HCT116 (cell line): ENCODE data around the gene KCNV2. TPM values are rescaled to one million over a fixed set of nuclear protein-coding genes. Genes with fewer than 3 reads are reported as not detected.

Experiments used
- ATAC-seq: fragments of 200-7000 bp; cut with Tn5 transposase; 2 replicates; pipeline ENCODE4 v1.9.1; 2020; ENCODE audit warnings: mild to moderate bottlenecking, moderate library complexity
- BruUV-seq: library from RNA; stranded (reverse); fragments of 400-500 nt; replicated peaks from 2 replicates; lab custom pipeline; 2021; lab: Mats Ljungman, UMichigan
- CTCF ChIA-PET: fragments of 300-600 bp; sonication (Branson Sonifier 250); formaldehyde crosslinking; loops from one replicate; lab custom pipeline; 2021; ENCODE audit warnings: antibody characterized with exemption; lab: Charles Lee
- POLR2A ChIA-PET: fragments of 300-600, 350-600 bp; sonication (Branson Sonifier 250); formaldehyde crosslinking; loops from one replicate; lab custom pipeline; 2021; ENCODE audit warnings: antibody characterized with exemption; lab: Charles Lee
- RAD21 ChIA-PET, 2 experiments: fragments of 300-600 bp; sonication (Branson Sonifier 250); formaldehyde crosslinking; loops; one replicate each; lab custom pipeline; 2023; ENCODE audit warnings: low total read pairs in 2 of 2; ENCODE audit not compliant: uncharacterized antibody in 2 of 2, unreplicated experiment in 2 of 2, low non-redundant PET in 1 of 2; lab: Charles Lee
- DNase-seq: peaks from one replicate; pipeline ENCODE4 v3.0.0-alpha.2; 2010; ENCODE audit warnings: low read depth, low spot score
- H2AFZ ChIP-seq: fragments of 200-600 bp; shearing (Covaris generic), sonication (generic); 2 replicates; pipeline ENCODE4 v1.6.1; 2017; ENCODE audit warnings: low read depth, mixed run types, mixed read lengths, antibody characterized with exemption, low read length; ENCODE audit not compliant: poor library complexity, severe bottlenecking
- H3K27ac ChIP-seq: 2 replicates; pipeline ENCODE4 v1.5.1; 2012; ENCODE audit warnings: low read depth, low read length
- H3K27me3 ChIP-seq: fragments of 200-600 bp; sonication (generic); 2 replicates; pipeline ENCODE4 v1.6.1; 2016; ENCODE audit warnings: mixed run types, low read length, mixed read lengths; ENCODE audit not compliant: insufficient read depth
- H3K36me3 ChIP-seq, 2 experiments: fragments of 200-500 bp in 1 of 2; fragments of 200-600 bp in 1 of 2; sonication (Bioruptor generic) in 1 of 2; sonication (generic) in 1 of 2; 2 replicates each; pipeline versions ENCODE4 v1.5.1 to v1.6.1; 2014 to 2016; ENCODE audit warnings: low read length in 2 of 2, inconsistent platforms in 1 of 2, mixed read lengths in 1 of 2, mixed run types in 1 of 2; ENCODE audit not compliant: insufficient read depth in 2 of 2, control insufficient read depth in 1 of 2
- H3K4me1 ChIP-seq, 2 experiments: fragments of 200-600 bp in 1 of 2; sonication (generic) in 1 of 2; 2 replicates each; pipeline versions ENCODE4 v1.5.1 to v1.6.1; 2012 to 2017; ENCODE audit warnings: low read length in 2 of 2, inconsistent platforms in 1 of 2, mild to moderate bottlenecking in 1 of 2, mixed read lengths in 1 of 2, mixed run types in 1 of 2, moderate library complexity in 1 of 2; ENCODE audit not compliant: insufficient read depth in 2 of 2, control insufficient read depth in 1 of 2
- H3K4me2 ChIP-seq: fragments of 200-600 bp; sonication (generic); 2 replicates; pipeline ENCODE4 v1.6.1; 2017; ENCODE audit warnings: mixed run types, low read length, mixed read lengths
- H3K4me3 ChIP-seq, 2 experiments: fragments of 200-600 bp in 1 of 2; sonication (generic) in 1 of 2; replicated peaks in 1 of 2; 2 replicates each; pipeline ENCODE4 v1.5.1; 2011 to 2016; ENCODE audit warnings: low read length in 2 of 2, control low read depth in 1 of 2, low read depth in 1 of 2, mild to moderate bottlenecking in 1 of 2, mixed read lengths in 1 of 2, mixed run types in 1 of 2
- H3K79me2 ChIP-seq: fragments of 200-600 bp; sonication (generic); 2 replicates; pipeline ENCODE4 v1.6.1; 2017; ENCODE audit warnings: mild to moderate bottlenecking, mixed run types, low read length, moderate library complexity, mixed read lengths; ENCODE audit not compliant: insufficient read depth
- H3K9ac ChIP-seq: fragments of 200-600 bp; sonication (generic); 2 replicates; pipeline ENCODE4 v1.6.1; 2016; ENCODE audit warnings: low read length, mixed read lengths
- H3K9me2 ChIP-seq: fragments of 200-600 bp; sonication (generic), shearing (Covaris generic); 2 replicates; pipeline ENCODE4 v1.6.1; 2017; ENCODE audit warnings: mixed run types, mild to moderate bottlenecking, moderate library complexity; ENCODE audit not compliant: insufficient read depth
- H3K9me3 ChIP-seq, 2 experiments: fragments of 200-500 bp in 1 of 2; fragments of 200-600 bp in 1 of 2; sonication (Bioruptor generic) in 1 of 2; sonication (generic) in 1 of 2; 2 replicates each; pipeline ENCODE4 v1.6.1; 2014 to 2017; ENCODE audit warnings: low read length in 2 of 2, mixed read lengths in 2 of 2, inconsistent platforms in 1 of 2, low read depth in 1 of 2, mild to moderate bottlenecking in 1 of 2, mixed run types in 1 of 2, moderate library complexity in 1 of 2; ENCODE audit not compliant: control insufficient read depth in 1 of 2, insufficient read depth in 1 of 2
- H4K20me1 ChIP-seq: fragments of 200-600 bp; sonication (generic), shearing (Covaris generic); 2 replicates; pipeline ENCODE4 v1.6.1; 2017; ENCODE audit warnings: mixed run types, mild to moderate bottlenecking, moderate library complexity; ENCODE audit not compliant: insufficient read depth
- CTCF ChIP-seq, 3 experiments: fragments of 200-600 bp in 1 of 3; sonication (generic) in 1 of 3; IDR thresholded peaks in 2 of 3; conservative IDR thresholded peaks in 1 of 3; 2 replicates each; pipeline ENCODE4 v1.5.1; 2012 to 2017; ENCODE audit warnings: low read depth in 2 of 3, low read length in 2 of 3, antibody characterized with exemption in 1 of 3, borderline replicate concordance in 1 of 3, control low read depth in 1 of 3, mild to moderate bottlenecking in 1 of 3, mixed read lengths in 1 of 3, mixed run types in 1 of 3, moderate library complexity in 1 of 3; ENCODE audit not compliant: insufficient read depth in 1 of 3
- RAD21 ChIP-seq: IDR thresholded peaks from 2 replicates; pipeline ENCODE4 v1.6.1; 2012; ENCODE audit warnings: low read depth, mild to moderate bottlenecking
- SRF ChIP-seq: IDR thresholded peaks from 2 replicates; pipeline ENCODE4 v1.6.1; 2012; ENCODE audit warnings: low read depth
- TCF7L2 ChIP-seq: IDR thresholded peaks from 2 replicates; pipeline ENCODE4 v1.7.0; 2011; ENCODE audit warnings: borderline replicate concordance, inconsistent platforms; ENCODE audit not compliant: insufficient read depth, insufficient read length; ENCODE audit errors: extremely low read depth
- YY1 ChIP-seq: IDR thresholded peaks from 2 replicates; pipeline ENCODE4 v1.6.1; 2011; ENCODE audit warnings: low read length, low read depth, moderate library complexity, mild to moderate bottlenecking; ENCODE audit not compliant: insufficient replicate concordance; ENCODE audit errors: extremely low read depth
- ZBTB33 ChIP-seq: IDR thresholded peaks from 2 replicates; pipeline ENCODE4 v1.6.1; 2011; ENCODE audit warnings: mild to moderate bottlenecking, low read length, moderate library complexity; ENCODE audit not compliant: insufficient replicate concordance; ENCODE audit errors: extremely low read depth
- intact Hi-C: fragments of 100-400 bp; cut with micrococcal nuclease; formaldehyde crosslinking; loops from 2 replicates; pipeline ENCODE4 v1.10.0; 2022
- total RNA-seq: library from RNA; stranded (reverse); gene quantifications from one replicate; pipeline ENCODE4 v1.2.1, GENCODE V29; 2021; ENCODE audit not compliant: unreplicated experiment

The KCNV2 gene
- total RNA-seq, 1 experiment from 2014 or later = not detected

GRCh38 chr9:2727966-2728613, 10.8 kb downstream of the KCNV2 start:
- H3K27ac ChIP-seq = no peak overlapping the region
- H3K4me1 ChIP-seq = peaks cover 0 to 22% of the 10 kb centered on the region in 2 experiments; a peak in 1 of 4 replicates
- intact Hi-C loops = no loop called here
- ChIA-PET RAD21 (no interaction called here), CTCF (interaction anchor here (1.6 kb wide), 1 partner anchor 596 kb away, joined by 7 read pairs; no protein-coding TSS in a partner anchor), POLR2A (no interaction called here)
- no peaks in the 10 kb centered on the region for H3K9me3 ChIP-seq
- no peak overlapping the region for H3K4me2 ChIP-seq
- H3K9ac ChIP-seq = no peak overlapping the region
- no peaks in the 10 kb centered on the region for H3K27me3 ChIP-seq
- no peaks in the 10 kb centered on the region for H3K36me3 ChIP-seq
- DNase-seq (peak; percentile 4), ATAC-seq (peak; percentile 57; the same call in 1 of the 2 replicates)
- H4K20me1 ChIP-seq = no peaks in the 10 kb centered on the region
- no peak overlapping the region for H2AFZ ChIP-seq
- H3K9me2 ChIP-seq = no peaks in the 10 kb centered on the region
- H3K79me2 ChIP-seq = no peaks in the 10 kb centered on the region
- BruUV-seq = no TSS peak
- no peak overlapping the region for H3K4me3 ChIP-seq
- TF ChIP-seq YY1 (no peak), CTCF (IDR thresholded peaks at IDR 0.05 in 2 of 3, conservative IDR thresholded peaks at IDR 0.05 in 1 of 3; ENCODE audit: borderline replicate concordance in 1 of 3, insufficient read depth in 1 of 3, low read depth in 2 of 3, low read length in 2 of 3) (peak; percentile 10 to 36 (median 22); a peak in 3 of 6 replicates), TCF7L2 (no peak), RAD21 (peak; percentile 37; the same call in 1 of the 2 replicates), ZBTB33 (no peak), SRF (no peak)
